HG03342 (cell line): ENCODE measurements around the gene RPS4Y1.

Experiments
- ATAC-seq: cut with Tn5 transposase; IDR thresholded peaks from one replicate; pipeline ENCODE4 v1.9.1; 2021; ENCODE audit warnings: mild to moderate bottlenecking, moderate library complexity; ENCODE audit not compliant: unreplicated experiment

Gene RPS4Y1

DNA sequence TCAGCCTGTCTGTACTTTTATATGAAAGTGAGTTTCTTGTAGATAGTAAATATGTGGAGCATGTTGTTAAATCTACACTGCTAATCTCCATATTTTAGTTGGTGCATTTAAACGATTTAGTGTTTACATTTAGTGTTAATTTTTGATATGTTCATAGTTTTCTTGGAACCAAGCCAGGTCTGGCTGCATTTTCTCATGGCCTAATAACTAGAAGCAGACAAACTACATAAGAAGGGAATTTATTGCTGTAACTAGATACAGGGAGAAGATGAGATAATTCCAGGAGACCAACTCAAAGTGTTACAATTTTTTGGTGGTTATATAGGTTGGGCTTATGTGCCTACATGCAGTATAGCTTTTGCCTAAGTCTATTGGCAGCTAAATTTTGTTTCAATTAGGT lies 32.8 kb downstream of the RPS4Y1 start:
- ATAC-seq = no peak

GRCh38 chrY:2883561-2883960 lies 42.2 kb downstream of the RPS4Y1 start:
- no peak for ATAC-seq

GRCh38 chrY:2885880-2886279 lies 44.5 kb downstream of the RPS4Y1 start:
- ATAC-seq = no peak

- no peak for ATAC-seq
These were observed 46.0 kb downstream of the RPS4Y1 start for GRCh38 chrY:2887386-2887785.

DNA sequence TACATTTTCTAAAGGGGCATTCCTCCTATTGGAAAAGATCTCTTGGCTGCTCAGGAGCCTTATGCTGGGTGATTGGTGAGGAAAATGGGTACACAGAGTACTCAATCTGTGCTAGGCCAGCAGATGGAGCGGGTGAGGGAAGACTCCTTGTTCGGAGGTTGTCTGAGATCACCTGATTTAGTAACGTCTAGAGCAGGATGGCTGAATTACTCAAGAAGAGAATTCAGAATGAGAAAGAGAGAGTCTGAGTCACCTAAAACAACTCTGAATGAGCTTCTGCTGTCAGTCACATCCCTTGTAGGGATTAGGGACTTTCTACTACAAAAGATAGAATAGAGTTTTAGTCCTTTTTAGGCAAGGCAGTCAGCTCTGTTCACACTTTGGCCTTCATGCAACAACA lies 46.6 kb downstream of the RPS4Y1 start:
- ATAC-seq = no peak

- no peak for ATAC-seq
These were observed 52.1 kb downstream of the RPS4Y1 start for GRCh38 chrY:2893471-2893870.

DNA sequence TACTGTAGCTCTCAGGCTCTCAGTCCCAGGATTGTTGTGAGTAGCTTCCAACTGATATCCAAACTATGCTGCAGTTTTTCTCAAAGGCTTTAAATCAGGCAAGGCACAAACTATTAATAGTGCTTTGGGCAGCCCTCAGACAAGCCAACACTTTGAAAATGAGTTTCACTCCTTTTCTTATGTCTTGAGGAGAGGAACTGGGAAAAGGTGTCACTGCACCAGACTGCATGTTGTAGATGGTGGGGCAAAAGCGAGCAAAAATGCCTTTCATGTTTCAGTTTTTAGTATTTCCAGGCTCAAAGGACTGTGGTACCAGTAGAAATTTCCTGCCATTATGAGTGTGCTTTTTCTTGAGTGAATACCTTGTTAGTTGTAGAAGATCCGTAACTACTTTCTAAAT lies 54.6 kb downstream of the RPS4Y1 start:
- ATAC-seq = no peak

GRCh38 chrY:2907356-2907755 lies 66.0 kb downstream of the RPS4Y1 start:
- ATAC-seq = no peak

DNA sequence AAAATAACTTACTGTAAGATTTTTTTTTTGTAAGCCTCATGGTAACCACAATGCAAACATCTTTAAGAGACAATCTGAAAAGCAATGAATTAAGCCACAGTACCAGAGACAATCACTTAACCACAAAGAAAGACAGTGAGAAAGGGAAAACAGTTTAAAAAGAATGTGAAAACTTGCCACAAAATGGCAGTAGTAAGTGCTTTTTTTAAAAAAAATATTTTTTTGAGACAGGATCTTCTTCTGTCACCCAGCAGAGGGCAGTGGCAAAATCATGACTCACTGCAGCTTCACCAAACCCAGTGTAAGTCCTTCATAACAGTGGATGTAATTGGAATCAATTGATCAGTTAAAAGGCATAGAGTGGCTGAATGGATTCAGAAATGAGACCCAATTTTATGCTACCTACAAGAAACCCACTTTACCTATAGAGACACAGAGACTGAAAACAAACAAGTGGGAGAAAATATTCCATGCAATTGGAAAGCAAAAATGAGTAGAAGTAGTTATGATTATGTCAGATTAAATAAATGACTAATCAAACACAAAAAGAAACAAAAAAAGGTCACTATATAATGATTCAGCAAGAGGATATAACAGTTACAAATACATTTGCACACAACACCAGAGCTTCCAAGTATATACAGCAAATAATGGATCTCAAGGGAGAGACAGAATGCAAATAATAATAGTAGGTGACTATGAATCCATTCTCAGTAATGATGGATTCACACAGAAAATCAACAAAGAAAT lies 71.8 kb downstream of the RPS4Y1 start:
- no peak for ATAC-seq
